Measurements from ENCODE around the gene DAB1.

The DAB1 gene

DNA sequence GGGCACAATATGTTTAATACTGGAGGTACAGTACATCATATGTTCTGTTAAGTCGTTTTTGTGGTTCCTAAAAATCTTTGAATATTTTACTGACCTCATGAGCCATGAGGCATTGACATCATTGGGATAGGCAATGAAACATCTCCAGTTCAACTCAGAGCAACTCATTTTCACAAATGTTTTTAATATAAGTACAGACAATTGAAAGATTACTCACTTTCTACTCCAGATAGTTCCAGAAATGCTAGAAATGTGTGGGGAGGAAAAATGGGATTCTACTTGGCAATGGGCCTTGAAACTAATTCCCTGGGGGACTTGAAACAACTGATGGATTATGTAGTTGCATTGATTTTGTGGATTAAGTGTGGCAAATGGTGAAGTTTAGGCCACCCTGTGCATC is 450.9 kb downstream of the DAB1 start:
- DNase-seq (ENCODE audit: low read depth) = no peak
- TF ChIP-seq, protein P1, sequence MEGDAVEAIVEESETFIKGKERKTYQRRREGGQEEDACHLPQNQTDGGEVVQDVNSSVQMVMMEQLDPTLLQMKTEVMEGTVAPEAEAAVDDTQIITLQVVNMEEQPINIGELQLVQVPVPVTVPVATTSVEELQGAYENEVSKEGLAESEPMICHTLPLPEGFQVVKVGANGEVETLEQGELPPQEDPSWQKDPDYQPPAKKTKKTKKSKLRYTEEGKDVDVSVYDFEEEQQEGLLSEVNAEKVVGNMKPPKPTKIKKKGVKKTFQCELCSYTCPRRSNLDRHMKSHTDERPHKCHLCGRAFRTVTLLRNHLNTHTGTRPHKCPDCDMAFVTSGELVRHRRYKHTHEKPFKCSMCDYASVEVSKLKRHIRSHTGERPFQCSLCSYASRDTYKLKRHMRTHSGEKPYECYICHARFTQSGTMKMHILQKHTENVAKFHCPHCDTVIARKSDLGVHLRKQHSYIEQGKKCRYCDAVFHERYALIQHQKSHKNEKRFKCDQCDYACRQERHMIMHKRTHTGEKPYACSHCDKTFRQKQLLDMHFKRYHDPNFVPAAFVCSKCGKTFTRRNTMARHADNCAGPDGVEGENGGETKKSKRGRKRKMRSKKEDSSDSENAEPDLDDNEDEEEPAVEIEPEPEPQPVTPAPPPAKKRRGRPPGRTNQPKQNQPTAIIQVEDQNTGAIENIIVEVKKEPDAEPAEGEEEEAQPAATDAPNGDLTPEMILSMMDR (IDR thresholded peaks at IDR 0.05; ENCODE audit: control insufficient read depth, extremely low read depth, insufficient read depth) = no peak
- H3K4me3 ChIP-seq (ENCODE audit: low read depth, low read length) = no peak overlapping the region

DNA sequence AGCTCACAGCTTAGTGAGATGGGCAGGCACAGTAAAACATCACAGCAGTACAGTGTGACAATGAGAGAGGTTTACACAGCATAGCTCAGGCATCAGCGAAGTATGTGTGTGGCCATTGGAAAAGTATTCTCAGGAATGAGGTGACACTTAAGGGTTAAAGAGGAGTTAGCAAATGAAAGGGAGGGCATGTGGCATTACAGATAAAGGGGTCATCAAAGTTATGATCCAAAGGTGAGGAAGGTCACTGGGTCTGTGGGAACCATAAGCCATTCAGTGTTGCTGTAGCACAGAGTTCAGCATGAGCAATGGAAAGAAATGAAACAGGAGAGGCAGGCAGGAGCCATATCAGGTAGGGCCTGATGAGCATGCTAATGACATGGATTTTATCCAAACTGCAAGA is 453.6 kb downstream of the DAB1 start:
- TF ChIP-seq, protein P1 (IDR thresholded peaks at IDR 0.05; ENCODE audit: control insufficient read depth, extremely low read depth, insufficient read depth) = no peak
- no peak overlapping the region for H3K4me3 ChIP-seq (ENCODE audit: low read depth, low read length)
- DNase-seq (ENCODE audit: low read depth) = no peak

DNA sequence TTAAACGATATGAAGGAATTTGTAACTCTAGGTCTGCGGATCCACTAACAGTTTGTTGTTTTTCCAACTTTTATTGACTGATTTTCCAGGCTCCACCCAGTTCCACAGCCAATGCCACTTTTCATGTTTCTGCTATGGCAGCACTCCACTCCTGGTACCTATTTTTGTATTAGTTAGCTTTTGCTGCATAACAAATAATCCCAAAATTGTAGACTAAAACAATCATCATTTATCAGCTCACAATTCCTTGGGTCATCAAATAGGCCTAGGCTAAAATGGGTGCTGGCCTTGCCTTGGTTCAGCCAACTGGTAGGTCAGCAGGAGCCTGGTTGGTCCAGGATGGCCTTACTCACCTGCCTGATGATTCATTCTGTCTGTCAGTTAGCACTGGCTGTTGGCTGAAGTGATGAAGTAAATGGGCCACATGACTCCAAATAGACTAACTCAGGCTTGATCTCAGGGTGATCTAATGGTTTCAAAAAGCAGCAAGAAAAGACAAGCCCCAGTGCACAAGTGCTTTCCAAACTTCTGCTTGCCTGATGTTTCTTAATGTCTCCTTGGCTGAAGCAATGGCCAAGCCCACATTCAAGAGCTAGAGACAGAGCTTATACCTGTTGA is 454.9 kb downstream of the DAB1 start:
- no peak overlapping the region for H3K4me3 ChIP-seq (ENCODE audit: low read depth, low read length)
- TF ChIP-seq, protein P1 (IDR thresholded peaks at IDR 0.05; ENCODE audit: control insufficient read depth, extremely low read depth, insufficient read depth) = no peak
- no peak for DNase-seq (ENCODE audit: low read depth)

DNA sequence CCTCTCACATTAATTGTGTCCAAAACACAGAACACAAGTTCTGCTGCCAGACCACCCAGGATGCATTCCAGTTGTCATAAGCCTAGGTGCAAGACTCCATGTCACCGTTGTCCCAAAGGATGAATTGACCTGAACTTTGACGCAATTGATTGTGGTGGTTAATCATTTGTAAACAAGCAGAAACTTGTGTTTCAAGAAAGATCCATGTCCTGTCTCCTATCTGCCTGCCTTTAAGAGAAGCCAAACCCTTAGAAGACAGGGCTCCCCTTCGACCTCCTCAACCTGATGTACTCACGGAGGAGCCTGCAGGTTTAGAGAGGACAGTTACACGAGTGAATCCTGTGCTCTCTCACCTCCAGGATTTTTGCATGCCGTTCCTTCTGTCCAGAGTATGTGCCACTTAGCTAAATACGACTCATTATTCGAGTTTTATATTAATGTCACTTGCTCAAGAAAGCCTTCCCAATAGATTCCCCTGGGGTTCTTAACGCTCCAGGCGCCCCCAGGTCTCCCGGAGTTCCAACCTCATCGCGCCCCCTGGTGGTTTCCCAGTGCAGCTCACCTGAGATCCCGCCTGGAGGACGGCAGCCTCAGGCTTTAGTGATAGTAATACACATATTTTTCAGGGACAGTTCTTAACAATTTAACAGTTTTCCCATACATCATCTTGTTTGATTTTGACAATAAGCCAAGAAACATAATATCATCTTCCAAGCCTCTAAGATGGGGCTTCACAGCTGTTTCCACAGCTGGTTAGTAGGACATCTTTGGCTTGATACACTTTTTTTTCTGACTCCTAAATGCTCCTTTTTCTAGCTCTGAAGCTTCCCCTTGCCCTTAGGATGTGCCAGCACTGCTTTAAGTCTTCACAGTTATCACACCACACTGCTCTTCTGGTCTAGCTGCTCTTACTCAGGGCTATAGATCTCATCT is 455.7 kb downstream of the DAB1 start:
- TF ChIP-seq, protein P1 (IDR thresholded peaks at IDR 0.05; ENCODE audit: control insufficient read depth, extremely low read depth, insufficient read depth) = peak; percentile 47; the same call in 1 of the 2 replicates
- no peak overlapping the region for H3K4me3 ChIP-seq (ENCODE audit: low read depth, low read length)
- DNase-seq (ENCODE audit: low read depth) = no peak

DNA sequence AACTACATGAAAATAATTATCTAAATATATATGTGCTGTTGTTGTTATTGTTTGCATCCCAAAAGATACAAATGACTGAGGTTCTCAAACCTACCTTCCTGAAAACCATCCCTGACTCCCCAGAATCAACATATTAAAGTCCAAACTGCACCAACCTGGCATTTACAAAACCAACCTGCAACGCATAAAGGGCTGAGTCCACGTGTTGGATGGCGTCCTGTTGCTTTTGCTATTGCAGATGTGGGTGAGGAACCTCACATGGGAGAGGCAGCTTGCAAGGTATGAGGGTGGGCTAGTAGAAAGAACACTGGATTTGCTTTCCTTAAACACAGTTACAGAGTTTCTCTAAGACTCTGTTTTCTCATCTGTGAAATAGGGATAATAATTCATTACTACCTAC is 456.5 kb downstream of the DAB1 start:
- DNase-seq (ENCODE audit: low read depth) = no peak
- TF ChIP-seq, protein P1 (IDR thresholded peaks at IDR 0.05; ENCODE audit: control insufficient read depth, extremely low read depth, insufficient read depth) = no peak
- H3K4me3 ChIP-seq (ENCODE audit: low read depth, low read length) = no peak overlapping the region

DNA sequence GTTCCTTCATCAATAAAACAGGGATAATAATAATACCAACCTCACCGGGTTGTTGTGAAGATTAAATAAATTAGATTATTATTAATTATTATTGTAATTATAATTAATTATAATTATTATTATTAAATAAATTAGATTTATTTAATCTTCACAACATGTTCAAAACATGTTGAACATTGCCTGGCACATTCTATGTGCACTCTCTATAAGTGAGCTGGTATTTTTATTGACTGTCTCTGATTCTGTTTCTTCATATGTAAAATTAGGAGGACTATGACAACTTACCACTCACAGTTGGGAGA is 457.2 kb downstream of the DAB1 start:
- no peak overlapping the region for H3K4me3 ChIP-seq (ENCODE audit: low read depth, low read length)
- TF ChIP-seq, protein P1 (IDR thresholded peaks at IDR 0.05; ENCODE audit: control insufficient read depth, extremely low read depth, insufficient read depth) = no peak
- no peak for DNase-seq (ENCODE audit: low read depth)

All from LNCaP clone FGC (cell line).